ENCODE measurements around the gene PPP2R2C.

DNA sequence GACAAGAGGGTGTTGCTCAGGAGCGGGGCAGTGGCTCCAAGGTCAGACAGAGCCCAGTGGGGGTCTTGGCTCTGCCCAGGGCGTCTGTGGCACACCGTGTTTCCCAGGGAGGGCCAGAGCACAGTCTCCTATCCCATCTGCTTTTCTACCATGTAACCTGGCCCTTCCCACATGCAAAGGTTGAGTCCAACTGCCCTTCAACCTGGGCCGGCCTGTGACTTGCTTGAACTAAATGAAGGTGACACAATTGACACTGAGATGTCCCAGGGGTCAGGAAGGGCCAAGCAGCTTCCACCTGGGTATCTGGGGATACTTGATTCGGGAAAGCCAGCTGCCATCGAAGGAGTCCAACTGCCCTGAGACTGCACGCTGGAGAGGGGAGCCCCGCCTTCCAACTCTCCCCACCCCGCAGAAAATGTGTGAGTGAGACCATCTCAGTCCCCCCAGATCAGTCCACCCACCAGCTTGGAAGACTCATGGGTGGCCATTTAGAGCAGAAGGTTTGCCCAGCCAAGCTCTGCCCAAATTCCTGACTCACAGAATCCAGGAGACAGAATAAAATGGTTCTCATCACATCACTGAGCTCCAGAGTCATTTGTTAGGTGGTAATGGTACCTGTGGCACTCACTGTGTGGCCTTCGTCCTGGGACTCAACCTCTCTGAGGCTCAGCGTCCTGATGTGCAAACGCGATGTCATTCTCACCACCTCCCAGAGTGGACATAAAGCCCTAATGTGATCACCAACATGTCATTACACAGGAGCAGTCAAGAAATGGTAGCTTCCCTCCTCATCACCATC lies 18.1 kb downstream of the PPP2R2C start:
- TF ChIP-seq, protein P1, sequence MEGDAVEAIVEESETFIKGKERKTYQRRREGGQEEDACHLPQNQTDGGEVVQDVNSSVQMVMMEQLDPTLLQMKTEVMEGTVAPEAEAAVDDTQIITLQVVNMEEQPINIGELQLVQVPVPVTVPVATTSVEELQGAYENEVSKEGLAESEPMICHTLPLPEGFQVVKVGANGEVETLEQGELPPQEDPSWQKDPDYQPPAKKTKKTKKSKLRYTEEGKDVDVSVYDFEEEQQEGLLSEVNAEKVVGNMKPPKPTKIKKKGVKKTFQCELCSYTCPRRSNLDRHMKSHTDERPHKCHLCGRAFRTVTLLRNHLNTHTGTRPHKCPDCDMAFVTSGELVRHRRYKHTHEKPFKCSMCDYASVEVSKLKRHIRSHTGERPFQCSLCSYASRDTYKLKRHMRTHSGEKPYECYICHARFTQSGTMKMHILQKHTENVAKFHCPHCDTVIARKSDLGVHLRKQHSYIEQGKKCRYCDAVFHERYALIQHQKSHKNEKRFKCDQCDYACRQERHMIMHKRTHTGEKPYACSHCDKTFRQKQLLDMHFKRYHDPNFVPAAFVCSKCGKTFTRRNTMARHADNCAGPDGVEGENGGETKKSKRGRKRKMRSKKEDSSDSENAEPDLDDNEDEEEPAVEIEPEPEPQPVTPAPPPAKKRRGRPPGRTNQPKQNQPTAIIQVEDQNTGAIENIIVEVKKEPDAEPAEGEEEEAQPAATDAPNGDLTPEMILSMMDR (conservative IDR thresholded peaks at IDR 0.05; ENCODE audit: low read depth, low read length): no peak
- TF ChIP-seq EZH2phosphoT487 (IDR thresholded peaks at IDR 0.05; ENCODE audit: borderline replicate concordance, low read length) (no peak), EZH2 (IDR thresholded peaks at IDR 0.05; ENCODE audit: low read length, unreplicated experiment) (no peak)

Data from PC-3 (cell line).